GM21737 (cell line): ENCODE results near the gene LIG3.
A peak's percentile ranks its signal among the peaks of the same experiment; 100 is the strongest.
"Not testable (repeated sequence)": the region's sequence is repeated elsewhere in the genome, so short reads cannot be mapped to it uniquely, and the experiment has no call there.

Source experiments
- ATAC-seq: cut with Tn5 transposase; IDR thresholded peaks from one replicate; pipeline ENCODE4 v1.9.1; 2021; ENCODE audit warnings: mild to moderate bottlenecking, moderate library complexity; ENCODE audit not compliant: unreplicated experiment

The LIG3 gene

DNA sequence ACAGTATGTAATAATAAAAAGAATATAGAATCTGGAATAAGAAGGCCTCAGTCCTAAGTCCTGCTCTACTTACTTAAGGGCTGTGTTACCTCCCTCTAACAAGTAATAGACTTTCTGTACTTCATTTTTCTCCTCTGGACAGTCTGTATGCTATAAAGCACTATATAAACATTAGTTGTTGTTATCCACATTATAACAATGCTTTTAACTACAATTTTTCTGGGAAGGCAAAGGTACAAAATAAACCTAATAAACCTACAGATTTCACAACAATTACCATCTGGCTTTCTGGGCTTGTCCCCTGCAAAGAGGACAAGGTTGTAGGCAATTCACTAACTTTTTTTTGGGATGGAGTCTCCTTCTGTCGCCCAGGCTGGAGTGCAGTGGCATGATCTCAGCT is 50.5 kb downstream of the LIG3 start:
- ATAC-seq = no peak

GRCh38 chr17:35038453-35038852 is 58.1 kb downstream of the LIG3 start:
- ATAC-seq = no peak

GRCh38 chr17:35041390-35041789 is 61.1 kb downstream of the LIG3 start:
- ATAC-seq = peak; percentile 59

GRCh38 chr17:35044181-35044580 is 63.9 kb downstream of the LIG3 start:
- no peak for ATAC-seq

- ATAC-seq = not testable (repeated sequence)
Measured at GRCh38 chr17:35045458-35045979, 65.2 kb downstream of the LIG3 start.

DNA sequence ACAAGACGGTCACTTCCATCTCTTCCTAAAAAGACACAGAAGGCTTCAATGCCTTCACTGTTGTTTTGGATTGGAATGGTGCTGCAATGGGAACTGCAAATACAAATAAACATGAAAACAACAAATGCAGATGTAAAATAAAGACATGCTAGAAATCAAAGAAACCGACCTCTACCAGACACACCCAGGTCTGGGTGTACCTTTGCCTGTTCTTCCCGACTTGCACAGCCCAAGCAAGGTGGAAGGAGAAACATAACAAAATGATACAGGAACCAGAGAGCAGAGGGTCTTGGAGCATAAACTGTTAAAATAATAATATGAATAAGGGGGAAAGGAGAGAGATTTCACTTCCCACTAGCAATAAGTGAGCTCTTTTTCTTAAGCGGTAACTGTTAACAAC is 65.9 kb downstream of the LIG3 start:
- ATAC-seq = no peak

DNA sequence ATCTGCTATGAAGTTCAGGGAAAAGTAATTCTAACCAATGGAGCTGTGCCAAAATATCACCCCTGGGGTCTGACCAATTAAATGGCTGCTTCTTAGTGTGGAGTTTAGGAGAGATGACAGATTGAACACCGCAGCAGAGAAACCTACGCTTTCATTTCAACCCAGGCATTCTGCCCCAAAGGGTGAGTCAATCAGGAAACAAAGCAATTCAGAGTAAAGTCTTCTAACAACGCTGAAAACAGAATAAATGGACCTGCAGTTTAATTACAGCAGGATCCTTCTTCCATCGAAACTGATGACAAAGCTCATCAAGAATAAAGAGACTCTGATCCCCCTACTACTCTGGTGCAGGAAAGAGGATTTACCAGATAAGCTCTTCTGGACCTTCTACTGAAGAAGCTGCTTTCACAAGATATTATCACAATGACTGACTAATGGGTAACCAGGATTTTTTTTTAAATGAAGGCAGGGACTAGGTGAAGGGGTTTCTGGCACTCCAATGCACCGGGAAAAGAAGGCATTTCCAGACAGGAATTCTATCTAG is 66.5 kb downstream of the LIG3 start:
- ATAC-seq = no peak

GRCh38 chr17:35048685-35049379 is 68.5 kb downstream of the LIG3 start:
- ATAC-seq = no peak

GRCh38 chr17:35050170-35050569 is 69.9 kb downstream of the LIG3 start:
- ATAC-seq = no peak

- ATAC-seq = peak; percentile 59
Measured at GRCh38 chr17:35051183-35051578, 70.9 kb downstream of the LIG3 start.

DNA sequence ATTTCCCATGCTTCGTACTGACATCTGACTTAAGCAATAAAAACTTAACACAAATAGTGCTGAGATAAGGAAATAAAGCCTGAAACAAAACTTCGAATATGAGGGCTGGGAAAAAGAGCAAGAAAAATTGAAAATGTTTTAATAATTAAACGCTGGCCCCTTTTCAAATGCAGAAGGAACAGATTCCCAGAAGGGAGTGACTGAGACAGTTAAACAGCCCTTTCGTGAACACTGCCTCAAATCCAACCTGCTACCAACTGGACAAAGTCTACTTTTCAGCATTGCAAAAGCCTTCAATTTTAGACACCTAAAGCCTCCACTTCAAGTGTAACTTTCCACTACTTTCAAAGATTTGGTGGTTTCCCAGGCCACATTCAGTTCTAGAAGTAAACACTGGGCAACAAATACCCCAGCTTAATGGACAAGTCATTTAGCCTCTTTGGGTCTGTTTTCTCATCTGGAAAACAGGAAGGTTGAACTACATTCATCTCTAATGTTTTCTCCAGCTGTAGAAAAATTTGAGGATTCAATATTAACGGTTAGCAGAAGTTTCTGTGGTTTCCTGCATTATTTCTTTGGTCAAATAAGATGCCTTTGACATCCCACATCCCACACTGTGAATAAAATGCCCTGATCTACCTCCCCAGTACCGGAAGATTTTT is 71.4 kb downstream of the LIG3 start:
- ATAC-seq = peak; percentile 33

- ATAC-seq = no peak
Measured at GRCh38 chr17:35052241-35052610, 71.9 kb downstream of the LIG3 start.

DNA sequence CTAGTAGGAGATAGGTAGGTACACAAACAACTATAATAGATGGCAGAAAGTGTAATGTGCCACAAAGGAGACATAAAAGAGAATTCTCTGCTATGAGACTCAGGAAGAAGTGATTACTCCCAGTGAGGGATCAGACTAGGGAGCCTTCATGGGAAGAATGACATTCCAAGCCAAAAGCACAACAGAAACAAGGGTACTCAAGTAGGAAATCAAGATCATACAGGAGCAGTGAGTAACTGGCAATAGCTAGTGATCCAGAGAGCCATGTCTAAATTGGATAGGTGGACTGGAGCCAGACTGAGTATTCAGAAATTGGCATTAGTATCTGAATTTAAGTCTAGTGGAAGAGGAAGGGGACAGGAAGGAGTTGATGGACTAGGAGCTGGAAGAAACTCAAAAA is 72.5 kb downstream of the LIG3 start:
- ATAC-seq = no peak

DNA sequence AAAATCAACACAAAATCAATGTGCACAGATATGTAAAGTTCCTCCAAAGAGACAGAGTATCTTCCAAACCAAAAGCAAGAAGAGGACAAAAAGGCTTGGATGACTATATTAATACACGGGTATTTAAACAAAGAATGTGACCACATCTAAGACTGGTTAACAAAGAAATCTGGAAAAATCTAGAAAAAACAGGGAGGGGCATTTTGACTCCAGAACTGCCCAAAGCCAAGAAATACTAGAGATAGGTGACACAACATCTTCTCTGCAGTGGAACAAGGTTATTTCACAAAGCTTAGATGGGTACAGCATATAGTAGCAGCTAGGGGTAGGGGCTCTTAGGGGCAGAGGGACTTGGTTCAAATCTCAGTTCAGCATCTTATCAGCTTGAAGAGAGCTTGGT is 72.9 kb downstream of the LIG3 start:
- no peak for ATAC-seq

DNA sequence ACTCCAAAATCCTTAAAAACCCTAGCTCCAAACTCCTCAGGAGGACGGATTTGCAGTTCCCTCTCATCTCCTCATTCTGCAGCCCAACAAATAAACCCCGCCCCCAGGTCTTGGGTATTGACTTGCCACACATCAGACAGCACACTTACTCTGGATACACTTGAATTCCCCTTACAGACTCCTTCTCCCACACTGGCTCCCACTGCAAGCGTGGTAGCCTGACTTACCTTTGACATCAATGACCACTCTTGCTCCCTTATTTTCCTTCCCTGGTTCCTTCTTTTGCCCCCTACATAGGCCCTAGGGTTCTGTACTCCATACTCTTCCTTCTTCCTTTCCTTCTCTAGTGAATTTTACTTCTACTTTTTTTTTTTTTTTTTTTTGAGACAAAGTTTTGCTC is 75.7 kb downstream of the LIG3 start:
- ATAC-seq = no peak

- no peak for ATAC-seq
Measured at GRCh38 chr17:35057332-35057915, 77.1 kb downstream of the LIG3 start.
